ENCODE data around the gene WIF1. TPM values are rescaled to one million over a fixed set of nuclear protein-coding genes. Genes with fewer than 3 reads are reported as not detected.

WIF1 gene
- total and polyA plus RNA-seq, 2 of the 4 experiments (the other 2 are of a cell fraction) = not detected

DNA sequence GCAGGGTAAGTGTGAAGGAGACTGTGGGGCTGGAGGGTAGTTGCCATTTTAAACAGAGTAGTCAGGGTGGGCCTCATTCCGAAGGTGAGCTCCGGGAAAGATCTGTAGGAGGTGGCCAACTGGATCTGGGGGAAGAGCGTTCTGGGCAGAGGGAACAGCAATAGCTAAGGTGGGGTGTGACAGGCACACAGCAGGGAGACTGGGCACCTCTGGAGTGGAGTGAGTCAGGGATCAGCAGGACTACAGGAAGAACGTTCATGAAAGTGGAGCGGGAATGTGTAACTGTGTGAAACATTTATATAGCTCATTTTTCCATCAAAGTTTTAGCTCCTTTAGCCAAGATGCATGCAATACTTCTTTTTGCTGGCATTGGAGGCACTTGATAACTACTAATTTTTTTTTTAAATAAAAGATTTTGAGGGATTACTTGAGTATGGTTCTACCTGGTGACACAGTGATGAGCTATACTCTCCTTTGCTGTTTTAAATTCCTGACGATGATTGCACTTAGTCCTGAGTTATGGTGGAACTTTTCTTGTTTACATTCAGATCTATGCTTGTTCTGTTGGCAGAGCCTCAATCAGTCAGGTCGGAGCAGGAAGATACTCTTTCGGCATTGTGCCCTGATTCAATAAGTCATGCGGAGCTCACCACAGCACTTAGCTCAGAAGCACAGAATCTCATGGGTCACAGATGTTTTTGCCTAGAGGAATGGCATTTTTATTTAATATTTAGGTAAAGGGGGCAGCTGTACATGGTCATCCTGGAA lies 106.4 kb downstream of the WIF1 start:
- in situ Hi-C loops (cut with MboI; ENCODE audit: low sequenced_read_pairs) = no loop called here
- H4K20me1 ChIP-seq (ENCODE audit: insufficient read depth, low read length) = no peaks in the 10 kb centered on the region

More for the DNA sequence above, 106.4 kb downstream of the WIF1 start:
- Histone ChIP-seq H4K91ac (ENCODE audit: insufficient read depth, low read depth, low read length) (no peak overlapping the region), H3K27ac (ENCODE audit: insufficient read depth, low read length) (no peak overlapping the region), H3K9ac (ENCODE audit: low read depth, low read length) (no peak overlapping the region), H3K27me3 (ENCODE audit: control insufficient read depth, insufficient read depth, low read length) (peaks cover 8% of the 10 kb centered on the region), H2AK5ac (ENCODE audit: low read depth, low read length) (no peak overlapping the region), H3K14ac (replicated peaks; ENCODE audit: low read depth, low read length) (no peak overlapping the region), H4K5ac (ENCODE audit: low read depth, low read length) (no peak overlapping the region), H3K23ac (ENCODE audit: low read depth, low read length) (no peak overlapping the region), H3K4me1 (ENCODE audit: control insufficient read depth, insufficient read depth, low read length) (no peaks in the 10 kb centered on the region), H4K8ac (ENCODE audit: low read depth in 2 of 2, low read length in 2 of 2) (no peak overlapping the region), H2AFZ (replicated peaks; ENCODE audit: low read length, poor library complexity) (no peak overlapping the region), H3K18ac (ENCODE audit: low read depth, low read length) (no peak overlapping the region), H2BK5ac (ENCODE audit: low read depth, low read length, poor library complexity, severe bottlenecking) (no peak overlapping the region), H3K79me1 (ENCODE audit: low read depth in 1 of 2, low read length in 2 of 2) (no peaks in the 10 kb centered on the region), H3K9me3 (ENCODE audit: control insufficient read depth, insufficient read depth, low read length) (no peaks in the 10 kb centered on the region), H2BK15ac (ENCODE audit: low read depth, low read length) (no peak overlapping the region), H2BK20ac (ENCODE audit: low read depth, low read length) (no peak overlapping the region), H3K4me2 (ENCODE audit: low read depth, low read length) (no peak overlapping the region), H3K9me1 (ENCODE audit: insufficient read depth, low read length) (no peaks in the 10 kb centered on the region), H3K36me3 (ENCODE audit: control insufficient read depth, insufficient read depth, low read length) (no peaks in the 10 kb centered on the region), H2BK120ac (ENCODE audit: low read depth, low read length) (no peak overlapping the region), H3K4ac (ENCODE audit: low read depth, low read length) (no peak overlapping the region), H3K4me3 (ENCODE audit: insufficient read depth, low read depth, low read length) (no peak overlapping the region), H3K56ac (ENCODE audit: extremely low read depth, insufficient read depth, low read length) (no peak overlapping the region), H2AK9ac (replicated peaks; ENCODE audit: low read depth, low read length, poor library complexity) (no peak overlapping the region)
- DNase-seq (no peak), ATAC-seq (ENCODE audit: low read depth) (no peak)
- CTCF ChIA-PET = no interaction called here
- POLR2A ChIA-PET (ENCODE audit: unreplicated experiment) = no interaction called here
- TF ChIP-seq, protein P1, sequence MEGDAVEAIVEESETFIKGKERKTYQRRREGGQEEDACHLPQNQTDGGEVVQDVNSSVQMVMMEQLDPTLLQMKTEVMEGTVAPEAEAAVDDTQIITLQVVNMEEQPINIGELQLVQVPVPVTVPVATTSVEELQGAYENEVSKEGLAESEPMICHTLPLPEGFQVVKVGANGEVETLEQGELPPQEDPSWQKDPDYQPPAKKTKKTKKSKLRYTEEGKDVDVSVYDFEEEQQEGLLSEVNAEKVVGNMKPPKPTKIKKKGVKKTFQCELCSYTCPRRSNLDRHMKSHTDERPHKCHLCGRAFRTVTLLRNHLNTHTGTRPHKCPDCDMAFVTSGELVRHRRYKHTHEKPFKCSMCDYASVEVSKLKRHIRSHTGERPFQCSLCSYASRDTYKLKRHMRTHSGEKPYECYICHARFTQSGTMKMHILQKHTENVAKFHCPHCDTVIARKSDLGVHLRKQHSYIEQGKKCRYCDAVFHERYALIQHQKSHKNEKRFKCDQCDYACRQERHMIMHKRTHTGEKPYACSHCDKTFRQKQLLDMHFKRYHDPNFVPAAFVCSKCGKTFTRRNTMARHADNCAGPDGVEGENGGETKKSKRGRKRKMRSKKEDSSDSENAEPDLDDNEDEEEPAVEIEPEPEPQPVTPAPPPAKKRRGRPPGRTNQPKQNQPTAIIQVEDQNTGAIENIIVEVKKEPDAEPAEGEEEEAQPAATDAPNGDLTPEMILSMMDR (conservative IDR thresholded peaks at IDR 0.05; ENCODE audit: low read depth, low read length) = no peak
- TF ChIP-seq NFE2L2 (IDR thresholded peaks at IDR 0.05; ENCODE audit: low read depth, low read length) (no peak), MAFK (IDR thresholded peaks at IDR 0.05; ENCODE audit: low read depth, low read length) (no peak), CEBPB (IDR thresholded peaks at IDR 0.05; ENCODE audit: low read depth, low read length) (no peak), RCOR1 (IDR thresholded peaks at IDR 0.05; ENCODE audit: insufficient replicate concordance, low read length) (no peak)
- no CpG with 5 or more reads among the region's 9 CpGs for WGBS, 2 experiments (ENCODE audit: extremely low coverage in 2 of 2, insufficient read length in 1 of 2)
- no TSS peak for BruUV-seq (replicated peaks)
- intact Hi-C loops (cut with micrococcal nuclease) = no loop called here
- dilution Hi-C loops (cut with HindIII; ENCODE audit: low sequenced_read_pairs, unreplicated experiment) = no loop called here

Measured in IMR-90 (cell line).